NB4 (cell line): ENCODE measurements around the gene NPFFR2.

ENCODE experiments used
- DNase-seq: peaks from one replicate; pipeline ENCODE4 v3.0.0; 2010; ENCODE audit warnings: low read depth
- H3K4me3 ChIP-seq: one replicate; pipeline ENCODE4 v1.5.1; 2011; ENCODE audit warnings: mild to moderate bottlenecking, low read depth, low read length, moderate library complexity
- MYC ChIP-seq: IDR thresholded peaks from 2 replicates; pipeline ENCODE4 v1.6.1; 2011; ENCODE audit warnings: low read depth, low read length
- POLR2A ChIP-seq: IDR thresholded peaks from 2 replicates; pipeline ENCODE4 v1.6.1; 2011; ENCODE audit warnings: mild to moderate bottlenecking; ENCODE audit not compliant: insufficient read length; ENCODE audit errors: extremely low read depth
- TF ChIP-seq, protein P1 (sequence below): IDR thresholded peaks from 2 replicates; pipeline ENCODE4 v1.6.1; 2011; ENCODE audit warnings: low read depth, low read length
- TF ChIP-seq, protein P2 (sequence below): IDR thresholded peaks from one replicate; pipeline ENCODE4 v1.5.1; 2012; ENCODE audit warnings: low read depth, low read length

The NPFFR2 gene

GRCh38 chr4:72011906-72012305 lies 19.9 kb upstream of the NPFFR2 start:
- TF ChIP-seq, protein P1, sequence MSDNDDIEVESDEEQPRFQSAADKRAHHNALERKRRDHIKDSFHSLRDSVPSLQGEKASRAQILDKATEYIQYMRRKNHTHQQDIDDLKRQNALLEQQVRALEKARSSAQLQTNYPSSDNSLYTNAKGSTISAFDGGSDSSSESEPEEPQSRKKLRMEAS: no peak
- TF ChIP-seq POLR2A (no peak), MYC (no peak)
- TF ChIP-seq, protein P2, sequence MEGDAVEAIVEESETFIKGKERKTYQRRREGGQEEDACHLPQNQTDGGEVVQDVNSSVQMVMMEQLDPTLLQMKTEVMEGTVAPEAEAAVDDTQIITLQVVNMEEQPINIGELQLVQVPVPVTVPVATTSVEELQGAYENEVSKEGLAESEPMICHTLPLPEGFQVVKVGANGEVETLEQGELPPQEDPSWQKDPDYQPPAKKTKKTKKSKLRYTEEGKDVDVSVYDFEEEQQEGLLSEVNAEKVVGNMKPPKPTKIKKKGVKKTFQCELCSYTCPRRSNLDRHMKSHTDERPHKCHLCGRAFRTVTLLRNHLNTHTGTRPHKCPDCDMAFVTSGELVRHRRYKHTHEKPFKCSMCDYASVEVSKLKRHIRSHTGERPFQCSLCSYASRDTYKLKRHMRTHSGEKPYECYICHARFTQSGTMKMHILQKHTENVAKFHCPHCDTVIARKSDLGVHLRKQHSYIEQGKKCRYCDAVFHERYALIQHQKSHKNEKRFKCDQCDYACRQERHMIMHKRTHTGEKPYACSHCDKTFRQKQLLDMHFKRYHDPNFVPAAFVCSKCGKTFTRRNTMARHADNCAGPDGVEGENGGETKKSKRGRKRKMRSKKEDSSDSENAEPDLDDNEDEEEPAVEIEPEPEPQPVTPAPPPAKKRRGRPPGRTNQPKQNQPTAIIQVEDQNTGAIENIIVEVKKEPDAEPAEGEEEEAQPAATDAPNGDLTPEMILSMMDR: no peak
- no peak for DNase-seq
- H3K4me3 ChIP-seq: no peak overlapping the region

DNA sequence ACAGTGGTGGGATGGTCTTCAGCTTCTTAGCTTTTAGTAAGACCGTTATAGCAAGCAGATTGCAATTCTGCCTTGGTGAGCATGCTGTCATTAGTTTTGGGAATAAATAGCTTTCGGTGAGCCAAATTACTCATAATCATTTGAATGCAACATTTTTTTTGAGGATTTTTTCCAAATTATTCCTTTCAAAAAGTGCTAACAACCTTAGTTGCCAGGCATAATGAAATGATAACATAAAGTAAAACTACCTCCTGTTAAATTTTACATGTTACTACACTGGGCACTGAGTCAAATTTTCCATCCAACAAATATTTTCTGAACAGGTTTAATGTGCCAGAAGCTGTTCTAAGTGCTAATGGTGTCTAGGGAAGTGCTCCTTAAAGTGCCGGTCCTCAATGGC lies 15.8 kb upstream of the NPFFR2 start:
- no peak for DNase-seq
- TF ChIP-seq, protein P2: no peak
- no peak for TF ChIP-seq POLR2A
- TF ChIP-seq MYC: no peak
- TF ChIP-seq, protein P1: no peak
- no peak overlapping the region for H3K4me3 ChIP-seq

DNA sequence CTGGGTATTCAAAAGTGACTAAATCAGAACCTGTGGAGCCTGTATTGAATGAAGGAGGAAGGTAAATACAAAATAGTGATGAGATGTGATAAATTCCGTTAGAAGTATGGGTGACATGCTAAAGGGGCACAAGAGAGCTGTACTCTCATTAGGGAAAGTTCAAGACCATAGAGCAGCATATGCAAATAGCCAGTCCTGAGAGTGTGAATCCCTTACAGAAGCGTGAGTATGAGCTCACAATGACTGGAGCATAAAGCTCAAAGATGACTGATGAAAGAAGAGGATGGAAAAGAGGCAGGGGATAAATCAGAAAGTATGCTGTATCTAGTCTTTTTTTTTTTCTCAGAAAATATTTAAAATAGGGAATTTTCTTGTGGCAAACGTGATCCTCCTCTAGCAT lies 12.1 kb upstream of the NPFFR2 start:
- TF ChIP-seq MYC: no peak
- TF ChIP-seq, protein P1: no peak
- TF ChIP-seq, protein P2: no peak
- TF ChIP-seq POLR2A: no peak
- no peak overlapping the region for H3K4me3 ChIP-seq
- no peak for DNase-seq

GRCh38 chr4:72022553-72022952 lies 9.2 kb upstream of the NPFFR2 start:
- no peak overlapping the region for H3K4me3 ChIP-seq
- no peak for TF ChIP-seq POLR2A
- no peak for TF ChIP-seq MYC
- TF ChIP-seq, protein P1: no peak
- TF ChIP-seq, protein P2: no peak
- no peak for DNase-seq

DNA sequence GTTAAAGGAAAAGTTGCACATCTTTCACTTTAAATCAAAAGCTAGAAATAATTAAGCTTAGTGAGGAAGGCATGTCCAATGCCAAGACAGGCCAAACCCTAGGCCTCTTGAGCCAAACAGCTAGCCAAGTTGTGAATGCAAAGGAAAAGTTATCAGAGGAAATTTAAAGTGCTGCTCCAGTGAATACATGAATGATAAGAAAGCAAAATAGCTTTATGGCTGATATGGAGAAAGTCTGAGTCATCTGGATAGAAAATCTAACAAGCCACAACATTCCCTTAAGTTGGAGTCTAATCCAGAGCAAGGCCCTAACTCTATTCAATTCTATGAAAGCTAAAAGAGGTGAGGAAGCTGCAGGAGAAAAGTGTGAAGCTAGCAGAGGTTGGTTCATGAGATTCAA lies 23.8 kb downstream of the NPFFR2 start:
- TF ChIP-seq, protein P2: no peak
- TF ChIP-seq, protein P1: no peak
- TF ChIP-seq MYC (no peak), POLR2A (no peak)
- DNase-seq: no peak
- no peak overlapping the region for H3K4me3 ChIP-seq

DNA sequence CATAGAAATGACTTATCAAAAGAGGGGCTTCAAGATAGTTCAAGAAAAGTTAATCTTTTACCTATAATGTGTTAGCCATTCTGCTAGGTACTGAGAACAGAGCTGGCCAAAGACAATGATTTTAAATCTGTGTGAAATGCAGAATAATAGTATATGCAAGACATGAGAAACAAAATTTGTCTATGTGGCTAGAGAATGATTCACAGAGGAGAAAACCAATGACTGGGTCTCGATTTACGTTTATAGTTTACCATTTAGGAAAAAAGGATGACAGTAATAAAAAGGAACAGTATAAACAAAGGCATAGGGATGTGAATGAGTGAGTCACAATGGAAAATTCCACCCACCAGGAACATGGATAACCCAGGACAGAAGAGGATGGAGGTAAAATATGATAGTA lies 31.9 kb downstream of the NPFFR2 start:
- H3K4me3 ChIP-seq: no peak overlapping the region
- TF ChIP-seq, protein P1: no peak
- TF ChIP-seq MYC: no peak
- TF ChIP-seq POLR2A: no peak
- TF ChIP-seq, protein P2: no peak
- DNase-seq: no peak
